ENCODE results near the gene SLC9A9. TPM values are rescaled to one million over a fixed set of nuclear protein-coding genes. Genes with fewer than 3 reads are reported as not detected.

SLC9A9 gene
- polyA plus RNA-seq, 1 of the 3 experiments (the other 2 are of a cell fraction): 0.05 TPM

DNA sequence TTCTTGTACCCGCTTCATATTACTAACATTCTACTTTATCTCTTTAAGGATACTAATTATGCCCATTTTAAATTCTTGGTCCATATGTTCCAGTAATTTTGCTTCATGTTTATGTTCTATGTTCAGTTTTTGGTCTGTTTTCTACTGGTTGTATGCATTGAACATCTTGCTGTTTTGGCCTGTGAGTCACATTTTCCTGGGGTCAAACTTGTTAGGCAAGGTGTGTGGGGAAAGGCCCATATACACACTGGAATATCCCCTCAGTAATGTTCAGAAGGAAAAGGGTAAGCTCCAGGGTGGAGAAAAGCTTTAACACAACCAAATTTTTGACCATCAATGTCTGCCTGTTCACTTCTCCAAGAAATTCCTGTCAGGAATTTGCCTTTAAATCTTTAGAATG, 337.7 kb downstream of the SLC9A9 start:
- Histone ChIP-seq H3K27ac (ENCODE audit: low read depth in 2 of 2, low read length in 1 of 2) (no peak overlapping the region), H4K20me1 (ENCODE audit: insufficient read depth) (no peaks in the 10 kb centered on the region), H3K4me1 (ENCODE audit: control insufficient read depth in 1 of 2, insufficient read depth in 2 of 2, low read depth in 1 of 2, low read length in 1 of 2) (no peaks in the 10 kb centered on the region), H3K4me2 (no peak overlapping the region), H3F3A (replicated peaks; ENCODE audit: insufficient read depth) (no peaks in the 10 kb centered on the region), H3K36me3 (replicated peaks in 1 of 2; ENCODE audit: control insufficient read depth in 1 of 2, insufficient read depth in 2 of 2, low read length in 1 of 2) (no peaks in the 10 kb centered on the region), H3K27me3 (ENCODE audit: insufficient read depth) (peaks cover 9% of the 10 kb centered on the region; the same call in 1 of the 2 replicates), H2AFZ (ENCODE audit: low read depth) (no peak overlapping the region), H3K9me2 (no peaks in the 10 kb centered on the region), H3K4me3 (ENCODE audit: low read depth in 2 of 2, low read length in 1 of 2) (no peak overlapping the region), H3K9me3 (no peaks in the 10 kb centered on the region), H3K9ac (no peak overlapping the region), H3K79me2 (ENCODE audit: insufficient read depth) (no peaks in the 10 kb centered on the region)
- ChIA-PET CTCF (no interaction called here), POLR2A (no interaction called here)
- 6% methylated on average over 1 of the region's 1 CpG for WGBS (ENCODE audit: low lambda C conversion rate)
- TF ChIP-seq, protein P1, sequence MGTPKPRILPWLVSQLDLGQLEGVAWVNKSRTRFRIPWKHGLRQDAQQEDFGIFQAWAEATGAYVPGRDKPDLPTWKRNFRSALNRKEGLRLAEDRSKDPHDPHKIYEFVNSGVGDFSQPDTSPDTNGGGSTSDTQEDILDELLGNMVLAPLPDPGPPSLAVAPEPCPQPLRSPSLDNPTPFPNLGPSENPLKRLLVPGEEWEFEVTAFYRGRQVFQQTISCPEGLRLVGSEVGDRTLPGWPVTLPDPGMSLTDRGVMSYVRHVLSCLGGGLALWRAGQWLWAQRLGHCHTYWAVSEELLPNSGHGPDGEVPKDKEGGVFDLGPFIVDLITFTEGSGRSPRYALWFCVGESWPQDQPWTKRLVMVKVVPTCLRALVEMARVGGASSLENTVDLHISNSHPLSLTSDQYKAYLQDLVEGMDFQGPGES (IDR thresholded peaks at IDR 0.05; ENCODE audit: low read depth, low read length): no peak
- TF ChIP-seq YY1 (IDR thresholded peaks at IDR 0.05; ENCODE audit: low read depth): no peak
- TF ChIP-seq, protein P2, sequence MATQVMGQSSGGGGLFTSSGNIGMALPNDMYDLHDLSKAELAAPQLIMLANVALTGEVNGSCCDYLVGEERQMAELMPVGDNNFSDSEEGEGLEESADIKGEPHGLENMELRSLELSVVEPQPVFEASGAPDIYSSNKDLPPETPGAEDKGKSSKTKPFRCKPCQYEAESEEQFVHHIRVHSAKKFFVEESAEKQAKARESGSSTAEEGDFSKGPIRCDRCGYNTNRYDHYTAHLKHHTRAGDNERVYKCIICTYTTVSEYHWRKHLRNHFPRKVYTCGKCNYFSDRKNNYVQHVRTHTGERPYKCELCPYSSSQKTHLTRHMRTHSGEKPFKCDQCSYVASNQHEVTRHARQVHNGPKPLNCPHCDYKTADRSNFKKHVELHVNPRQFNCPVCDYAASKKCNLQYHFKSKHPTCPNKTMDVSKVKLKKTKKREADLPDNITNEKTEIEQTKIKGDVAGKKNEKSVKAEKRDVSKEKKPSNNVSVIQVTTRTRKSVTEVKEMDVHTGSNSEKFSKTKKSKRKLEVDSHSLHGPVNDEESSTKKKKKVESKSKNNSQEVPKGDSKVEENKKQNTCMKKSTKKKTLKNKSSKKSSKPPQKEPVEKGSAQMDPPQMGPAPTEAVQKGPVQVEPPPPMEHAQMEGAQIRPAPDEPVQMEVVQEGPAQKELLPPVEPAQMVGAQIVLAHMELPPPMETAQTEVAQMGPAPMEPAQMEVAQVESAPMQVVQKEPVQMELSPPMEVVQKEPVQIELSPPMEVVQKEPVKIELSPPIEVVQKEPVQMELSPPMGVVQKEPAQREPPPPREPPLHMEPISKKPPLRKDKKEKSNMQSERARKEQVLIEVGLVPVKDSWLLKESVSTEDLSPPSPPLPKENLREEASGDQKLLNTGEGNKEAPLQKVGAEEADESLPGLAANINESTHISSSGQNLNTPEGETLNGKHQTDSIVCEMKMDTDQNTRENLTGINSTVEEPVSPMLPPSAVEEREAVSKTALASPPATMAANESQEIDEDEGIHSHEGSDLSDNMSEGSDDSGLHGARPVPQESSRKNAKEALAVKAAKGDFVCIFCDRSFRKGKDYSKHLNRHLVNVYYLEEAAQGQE (IDR thresholded peaks at IDR 0.05; ENCODE audit: low read depth, low read length): no peak
- TF ChIP-seq SMC3 (IDR thresholded peaks at IDR 0.05; ENCODE audit: low read depth, low read length): no peak
- no peak for TF ChIP-seq RXRA (IDR thresholded peaks at IDR 0.05; ENCODE audit: borderline replicate concordance, low read depth)
- TF ChIP-seq EZH2phosphoT487 (IDR thresholded peaks at IDR 0.05; ENCODE audit: borderline replicate concordance, low read depth): no peak
- no peak for DNase-seq

DNA sequence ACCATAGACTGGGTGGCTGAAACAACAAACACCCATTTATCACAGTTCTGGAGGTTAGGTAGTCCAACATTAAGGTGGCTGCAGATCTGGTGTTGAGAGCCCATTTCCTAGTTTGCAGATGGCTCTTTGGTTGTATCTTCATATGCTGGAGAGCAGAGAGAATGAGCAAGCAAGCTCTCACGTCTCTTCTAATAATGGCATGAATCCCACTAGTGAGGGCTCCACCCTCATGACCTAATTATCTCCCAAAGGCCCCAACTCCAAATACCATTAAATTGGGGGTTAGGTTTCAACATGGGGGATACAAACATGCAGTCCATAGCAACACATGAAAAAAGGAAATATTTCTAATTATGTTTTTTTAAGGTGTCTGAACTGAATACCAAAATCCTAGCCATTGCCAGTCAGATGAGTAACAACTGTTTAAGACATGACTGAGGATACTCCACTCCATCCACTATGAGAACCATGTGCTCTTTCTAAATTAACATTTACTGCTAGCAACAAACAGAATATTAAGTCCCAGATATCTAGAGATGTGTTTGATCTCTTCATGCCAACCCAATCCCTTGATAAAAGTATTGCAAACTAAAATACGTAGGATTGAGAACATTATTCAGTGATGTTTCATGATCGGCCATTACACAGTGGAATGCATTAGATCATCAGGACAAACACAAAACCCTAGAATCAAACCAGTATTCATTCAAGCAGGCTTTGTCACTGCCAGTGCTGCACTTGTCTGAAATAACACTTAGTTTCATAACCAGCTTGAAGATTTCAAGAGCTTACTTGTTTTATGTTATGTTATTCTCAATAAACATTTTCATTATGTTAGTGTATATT, 340.3 kb downstream of the SLC9A9 start:
- H3K9me2 ChIP-seq: no peaks in the 10 kb centered on the region
- H3K79me2 ChIP-seq (ENCODE audit: insufficient read depth): no peaks in the 10 kb centered on the region
- H4K20me1 ChIP-seq (ENCODE audit: insufficient read depth): no peaks in the 10 kb centered on the region
- no peak for DNase-seq
- H3K4me3 ChIP-seq (ENCODE audit: low read depth in 2 of 2, low read length in 1 of 2): no peak overlapping the region
- H3K9me3 ChIP-seq: no peaks in the 10 kb centered on the region
- no peak overlapping the region for H3K27ac ChIP-seq (ENCODE audit: low read depth in 2 of 2, low read length in 1 of 2)
- POLR2A ChIA-PET: no interaction called here
- CTCF ChIA-PET: no interaction called here
- no peak for TF ChIP-seq TAF1 (IDR thresholded peaks at IDR 0.05; ENCODE audit: borderline replicate concordance, low read depth, low read length)
- no peak for TF ChIP-seq EP300 (IDR thresholded peaks at IDR 0.05; ENCODE audit: borderline replicate concordance in 1 of 2, low read depth in 1 of 2, low read length in 1 of 2)
- no peak for TF ChIP-seq FOSL2 (IDR thresholded peaks at IDR 0.05; ENCODE audit: borderline replicate concordance, low read depth)
- TF ChIP-seq TCF12 (IDR thresholded peaks at IDR 0.05): no peak
- TF ChIP-seq RCOR1 (IDR thresholded peaks at IDR 0.05; ENCODE audit: low read length): no peak
- TF ChIP-seq SIN3A (IDR thresholded peaks at IDR 0.05; ENCODE audit: borderline replicate concordance, low read depth, low read length): no peak
- TF ChIP-seq, protein P3, sequence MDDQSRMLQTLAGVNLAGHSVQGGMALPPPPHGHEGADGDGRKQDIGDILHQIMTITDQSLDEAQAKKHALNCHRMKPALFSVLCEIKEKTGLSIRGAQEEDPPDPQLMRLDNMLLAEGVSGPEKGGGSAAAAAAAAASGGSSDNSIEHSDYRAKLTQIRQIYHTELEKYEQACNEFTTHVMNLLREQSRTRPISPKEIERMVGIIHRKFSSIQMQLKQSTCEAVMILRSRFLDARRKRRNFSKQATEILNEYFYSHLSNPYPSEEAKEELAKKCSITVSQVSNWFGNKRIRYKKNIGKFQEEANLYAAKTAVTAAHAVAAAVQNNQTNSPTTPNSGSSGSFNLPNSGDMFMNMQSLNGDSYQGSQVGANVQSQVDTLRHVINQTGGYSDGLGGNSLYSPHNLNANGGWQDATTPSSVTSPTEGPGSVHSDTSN (IDR thresholded peaks at IDR 0.05): no peak
- no peak for TF ChIP-seq FOXJ3 (CRISPR knock-in tag; IDR thresholded peaks at IDR 0.05)
- TF ChIP-seq CHD2 (IDR thresholded peaks at IDR 0.05; ENCODE audit: low read length, partially characterized antibody): no peak
- TF ChIP-seq, protein P4, sequence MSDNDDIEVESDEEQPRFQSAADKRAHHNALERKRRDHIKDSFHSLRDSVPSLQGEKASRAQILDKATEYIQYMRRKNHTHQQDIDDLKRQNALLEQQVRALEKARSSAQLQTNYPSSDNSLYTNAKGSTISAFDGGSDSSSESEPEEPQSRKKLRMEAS (IDR thresholded peaks at IDR 0.05; ENCODE audit: low read depth): no peak
- no peak for TF ChIP-seq EZH2phosphoT487 (IDR thresholded peaks at IDR 0.05; ENCODE audit: borderline replicate concordance, low read depth)
- no peak for TF ChIP-seq MEF2A (IDR thresholded peaks at IDR 0.05; ENCODE audit: borderline replicate concordance, low read depth)
- no peak for TF ChIP-seq GATA2 (CRISPR knock-in tag; IDR thresholded peaks at IDR 0.05)
- no peak overlapping the region for H3K4me2 ChIP-seq
- 6% methylated on average over 3 of the region's 3 CpGs for WGBS (ENCODE audit: low lambda C conversion rate)
- H3K9ac ChIP-seq: no peak overlapping the region
- H2AFZ ChIP-seq (ENCODE audit: low read depth): no peak overlapping the region
- no peaks in the 10 kb centered on the region for H3K4me1 ChIP-seq (ENCODE audit: control insufficient read depth in 1 of 2, insufficient read depth in 2 of 2, low read depth in 1 of 2, low read length in 1 of 2)
- H3K27me3 ChIP-seq (ENCODE audit: insufficient read depth): peaks cover 9% of the 10 kb centered on the region; the same call in 1 of the 2 replicates
- no peaks in the 10 kb centered on the region for H3K36me3 ChIP-seq (replicated peaks in 1 of 2; ENCODE audit: control insufficient read depth in 1 of 2, insufficient read depth in 2 of 2, low read length in 1 of 2)
- H3F3A ChIP-seq (replicated peaks; ENCODE audit: insufficient read depth): no peaks in the 10 kb centered on the region

All from SK-N-SH (cell line).